Spleen (tissue), 7 donors: Measurements from ENCODE around the gene SH3BP5.

Experiments
- POLR2A ChIP-seq, 3 donors: fragments of 450-650 bp; IDR thresholded peaks; one replicate each; pipeline ENCODE4 v1.5.1; 2017; ENCODE audit warnings: antibody characterized with exemption in 3 of 3, mild to moderate bottlenecking in 1 of 3
- TF ChIP-seq, protein P1 (sequence below), 11 experiments: fragments of 200-600 bp in 7 of 11; fragments of 450-650 bp in 4 of 11; sonication (generic) in 4 of 11; IDR thresholded peaks in 8 of 11; conservative IDR thresholded peaks in 3 of 11; 1 replicate in 7 of 11; 2 replicates in 4 of 11; pipeline versions ENCODE4 v1.4.0 to v1.8.0; 2016 to 2021; ENCODE audit warnings: antibody characterized with exemption in 11 of 11, inconsistent platforms in 4 of 11, mild to moderate bottlenecking in 1 of 11
- donor health status: DM: no; HTN: no; CAD: no; lungs with moderate emphysema.
- donor health status: DM: no; HTN: no; CAD: no.
- donor health status: DM: no; HTN: no; CAD: no.

DNA sequence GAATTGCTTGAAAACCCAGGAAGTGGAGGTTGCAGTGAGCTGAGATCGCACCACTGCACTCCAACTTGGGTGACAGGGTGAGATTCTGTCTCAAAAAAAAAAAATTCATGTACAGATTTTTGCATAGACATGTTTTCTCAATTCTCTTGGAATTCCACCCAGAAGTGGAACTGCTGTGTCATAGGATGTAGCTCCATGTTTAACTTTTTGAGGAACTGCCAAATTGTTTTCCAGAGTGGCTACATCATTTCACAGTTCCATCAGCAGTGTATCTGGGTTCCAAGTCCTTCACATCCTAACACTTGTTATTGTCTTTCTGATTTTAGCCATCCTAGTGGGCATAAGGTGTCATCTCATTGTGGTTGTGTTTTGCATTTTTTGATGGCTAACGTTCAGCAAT is 116.4 kb downstream of the SH3BP5 start:
- TF ChIP-seq, protein P1, sequence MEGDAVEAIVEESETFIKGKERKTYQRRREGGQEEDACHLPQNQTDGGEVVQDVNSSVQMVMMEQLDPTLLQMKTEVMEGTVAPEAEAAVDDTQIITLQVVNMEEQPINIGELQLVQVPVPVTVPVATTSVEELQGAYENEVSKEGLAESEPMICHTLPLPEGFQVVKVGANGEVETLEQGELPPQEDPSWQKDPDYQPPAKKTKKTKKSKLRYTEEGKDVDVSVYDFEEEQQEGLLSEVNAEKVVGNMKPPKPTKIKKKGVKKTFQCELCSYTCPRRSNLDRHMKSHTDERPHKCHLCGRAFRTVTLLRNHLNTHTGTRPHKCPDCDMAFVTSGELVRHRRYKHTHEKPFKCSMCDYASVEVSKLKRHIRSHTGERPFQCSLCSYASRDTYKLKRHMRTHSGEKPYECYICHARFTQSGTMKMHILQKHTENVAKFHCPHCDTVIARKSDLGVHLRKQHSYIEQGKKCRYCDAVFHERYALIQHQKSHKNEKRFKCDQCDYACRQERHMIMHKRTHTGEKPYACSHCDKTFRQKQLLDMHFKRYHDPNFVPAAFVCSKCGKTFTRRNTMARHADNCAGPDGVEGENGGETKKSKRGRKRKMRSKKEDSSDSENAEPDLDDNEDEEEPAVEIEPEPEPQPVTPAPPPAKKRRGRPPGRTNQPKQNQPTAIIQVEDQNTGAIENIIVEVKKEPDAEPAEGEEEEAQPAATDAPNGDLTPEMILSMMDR (IDR thresholded peaks at IDR 0.05 in 8 of 11, conservative IDR thresholded peaks at IDR 0.05 in 3 of 11): no peak
- TF ChIP-seq POLR2A (IDR thresholded peaks at IDR 0.05): no peak
